Measurements from ENCODE around the gene LRRC56. TPM values are rescaled to one million over a fixed set of nuclear protein-coding genes. Genes with fewer than 3 reads are reported as not detected.

Gene LRRC56
- total and polyA plus RNA-seq, 9 of the 15 experiments (the other 6 are each of a cell fraction or from before 2014, with no cell fraction given) = 0.03 to 4.5 (median 1.0) TPM; not detected in 1

- Histone ChIP-seq H3K79me2 (ENCODE audit: control insufficient read depth, insufficient read depth, low read length) (peaks cover 45% of the 10 kb centered on the region), H3K27me3 (ENCODE audit: control insufficient read depth in 2 of 2, insufficient read depth in 2 of 2, low read length in 2 of 2) (no peaks in the 10 kb centered on the region), H2AFZ (ENCODE audit: low read depth, low read length) (no peak overlapping the region), H3K9me1 (ENCODE audit: control insufficient read depth, insufficient read depth, low read length) (no peaks in the 10 kb centered on the region), H3K9ac (ENCODE audit: insufficient read depth in 1 of 2, low read depth in 2 of 2, low read length in 2 of 2) (peak overlapping the region in 1 of 2 experiments; percentile 81; a peak in 2 of 4 replicates), H3K4me2 (ENCODE audit: insufficient read depth, low read length) (peak overlapping the region; percentile 27; the same call in 1 of the 2 replicates), H3K27ac (ENCODE audit: extremely low read depth, low read depth, low read length) (no peak overlapping the region; the same call in 2 of the 3 replicates), H4K20me1 (replicated peaks; ENCODE audit: control insufficient read depth, insufficient read depth, low read length) (0 out of 2 replicates have a peak, but pooled peaks cover 5% of the 10 kb centered on the region), H3K4me1 (replicated peaks in 1 of 2; ENCODE audit: control insufficient read depth in 2 of 2, insufficient read depth in 2 of 2, low read length in 2 of 2) (peaks cover 30 to 74% of the 10 kb centered on the region in 2 experiments), H3K4me3 (no peak overlapping the region), H3K9me3 (replicated peaks; ENCODE audit: control insufficient read depth, insufficient read depth, low read depth, low read length) (no peaks in the 10 kb centered on the region), H3K36me3 (ENCODE audit: control insufficient read depth, insufficient read depth, low read length) (peaks cover 33% of the 10 kb centered on the region; the same call in 2 of the 3 replicates)
- POLR2A ChIA-PET = interaction anchor here (0.5 to 1.9 kb wide), 4 partner anchors 9 to 996 kb away, joined by 3 to 6 read pairs (median 5); no protein-coding TSS in a partner anchor
- TF ChIP-seq CTCF (IDR thresholded peaks at IDR 0.05 in 2 of 3, conservative IDR thresholded peaks at IDR 0.05 in 1 of 3; ENCODE audit: insufficient read depth in 2 of 3, low read depth in 1 of 3, low read length in 3 of 3) = 0 out of 6 replicates have a peak, but pooled peaks of 1 of the 3 experiments have one; percentile 24
- no peak for TF ChIP-seq RFX7 (CRISPR knock-in tag; IDR thresholded peaks at IDR 0.05)
- TF ChIP-seq RBFOX2 (IDR thresholded peaks at IDR 0.05; ENCODE audit: low read depth, low read length) = peak; percentile 23; the same call in 1 of the 2 replicates
- TF ChIP-seq MYNN (IDR thresholded peaks at IDR 0.05) = peak; percentile 26; the same call in 1 of the 2 replicates
- TF ChIP-seq MYNN (CRISPR knock-in tag; IDR thresholded peaks at IDR 0.05) = no peak
- peak; percentile 47 for TF ChIP-seq POLR2G (IDR thresholded peaks at IDR 0.05; ENCODE audit: low read depth, low read length)
- intact Hi-C loops (cut with micrococcal nuclease) = loop anchor here (10.0 kb wide), 1 partner anchor 229 kb away; the partner anchor contains the start of genes CEND1 and SLC25A22
- no peak for ATAC-seq
- DNase-seq (ENCODE audit: extremely low read depth in 1 of 4, low spot score in 3 of 4) = no peak
- in situ Hi-C loops (cut with MboI) = no loop called here
- no TSS peak for BruUV-seq (replicated peaks)
- WGBS (ENCODE audit: insufficient coverage, low coverage, missing lambda C conversion rate) = 62% methylated on average over 8 of the region's 12 CpGs
- no peak for FAIRE-seq
- CTCF ChIA-PET (ENCODE audit: low intra/inter-chr PET ratio) = no interaction called here
Measured at GRCh38 chr11:565921-566509, 28.7 kb downstream of the LRRC56 start.
